Activated CD4-positive, CD25-positive, alpha-beta regulatory T cell treated with anti-CD3 and anti-CD28 coated beads, Interleukin-2, amount 50 U/mL, for 24 hours (primary cell): ENCODE data around the gene ZNF649.
"Not testable (repeated sequence)": the region's sequence is repeated elsewhere in the genome, so short reads cannot be mapped to it uniquely, and the experiment has no call there.

ENCODE experiments used
- ATAC-seq, 2 donors: fragments of 150-1000 bp; cut with Tn5 transposase; one replicate each; pipeline ENCODE4 v1.10.0; 2021; ENCODE audit warnings: mild to moderate bottlenecking in 1 of 2, moderate library complexity in 1 of 2

The ZNF649 gene

GRCh38 chr19:51904331-51905165, at the start of gene ZNF649:
Gene ZNF649, minus strand, starts transcription at chr19:51905017. Its CDS starts 4,910 bp downstream, at chr19:51900107.
- ATAC-seq = peak; percentile 94 to 96

GRCh38 chr19:51948975-51949374, 44.2 kb upstream of the ZNF649 start:
- ATAC-seq = no peak

- no peak for ATAC-seq
Observed at GRCh38 chr19:51946602-51947001, 41.8 kb upstream of the ZNF649 start.

GRCh38 chr19:51944798-51945552, 40.2 kb upstream of the ZNF649 start:
- ATAC-seq = no peak

- ATAC-seq = no peak
Observed at GRCh38 chr19:51938936-51939335, 34.1 kb upstream of the ZNF649 start.

GRCh38 chr19:51931921-51932320, 27.1 kb upstream of the ZNF649 start:
- ATAC-seq = no peak

GRCh38 chr19:51927859-51928258, 23.0 kb upstream of the ZNF649 start:
- no peak for ATAC-seq

- ATAC-seq = peak; percentile 89 to 91
Observed at GRCh38 chr19:51926784-51927741, 22.2 kb upstream of the ZNF649 start, which contains the start of gene ZNF613. Gene ZNF613, plus strand, starts transcription at chr19:51927472. Its CDS starts 8,749 bp downstream, at chr19:51936221.

GRCh38 chr19:51926426-51926783, 21.6 kb upstream of the ZNF649 start:
- no peak for ATAC-seq

GRCh38 chr19:51921949-51922348, 17.1 kb upstream of the ZNF649 start:
- no peak for ATAC-seq

GRCh38 chr19:51919606-51920005, 14.8 kb upstream of the ZNF649 start:
- no peak for ATAC-seq

GRCh38 chr19:51916167-51916566, 11.3 kb upstream of the ZNF649 start:
- ATAC-seq = no peak

- no peak for ATAC-seq
Observed at GRCh38 chr19:51915324-51915867, 10.6 kb upstream of the ZNF649 start.

- ATAC-seq = not testable (repeated sequence)
Observed at GRCh38 chr19:51907981-51908380, 3.2 kb upstream of the ZNF649 start.

- ATAC-seq = not testable (repeated sequence)
Observed at GRCh38 chr19:51906108-51906507, 1.3 kb upstream of the ZNF649 start.

- not testable (repeated sequence) for ATAC-seq
Observed at GRCh38 chr19:51905639-51906038, 822 bp upstream of the ZNF649 start.

- ATAC-seq = no peak
Observed at GRCh38 chr19:51905206-51905605, 389 bp upstream of the ZNF649 start.

GRCh38 chr19:51903192-51903591, 1.6 kb downstream of the ZNF649 start:
- ATAC-seq = no peak

GRCh38 chr19:51901860-51902259, 3.0 kb downstream of the ZNF649 start:
- no peak for ATAC-seq

- no peak for ATAC-seq
Observed at GRCh38 chr19:51891193-51891747, 13.5 kb downstream of the ZNF649 start.

GRCh38 chr19:51889934-51890333, 14.9 kb downstream of the ZNF649 start:
- ATAC-seq = no peak
